CD4-positive, alpha-beta T cell treated with Interleukin-10 for 1 hour (primary cell): Measurements from ENCODE around the gene TSPOAP1.

Experiments used
- DNase-seq: peaks from one replicate; pipeline ENCODE4 v3.0.0-alpha.2; 2020

Gene TSPOAP1

DNA sequence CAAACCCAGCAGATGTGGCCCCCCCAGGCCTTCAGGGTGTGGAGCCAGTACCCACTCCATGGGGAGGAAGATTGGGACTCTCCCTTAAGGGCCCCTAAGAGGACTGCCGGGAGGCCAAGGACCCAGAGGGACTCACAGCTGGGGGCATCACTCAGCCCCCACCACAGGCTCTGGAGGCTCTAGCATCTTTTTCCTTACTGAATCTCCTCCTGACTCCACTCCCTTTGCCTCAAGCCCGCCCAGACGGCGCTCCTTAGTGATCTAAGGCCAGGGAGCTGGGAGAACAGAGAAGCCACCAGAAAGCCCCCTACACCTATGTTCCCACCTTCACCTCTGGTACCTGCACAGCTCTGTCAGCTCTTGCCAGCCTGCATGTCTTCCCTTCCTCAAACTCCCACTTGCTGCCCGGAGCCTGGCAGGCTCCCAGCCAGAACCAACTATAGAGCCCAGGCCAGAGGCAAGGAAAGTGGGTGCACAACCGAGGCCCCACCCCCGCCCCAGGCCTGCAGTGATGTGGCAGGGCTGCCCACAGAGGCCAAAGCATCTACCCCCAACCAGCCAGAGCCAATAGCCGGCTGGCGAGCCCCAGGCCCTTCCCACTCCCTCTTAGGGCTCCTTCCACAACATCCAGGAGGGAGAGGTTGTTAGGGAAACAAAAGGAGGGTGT, 25.5 kb downstream of the TSPOAP1 start:
- DNase-seq: no peak

DNA sequence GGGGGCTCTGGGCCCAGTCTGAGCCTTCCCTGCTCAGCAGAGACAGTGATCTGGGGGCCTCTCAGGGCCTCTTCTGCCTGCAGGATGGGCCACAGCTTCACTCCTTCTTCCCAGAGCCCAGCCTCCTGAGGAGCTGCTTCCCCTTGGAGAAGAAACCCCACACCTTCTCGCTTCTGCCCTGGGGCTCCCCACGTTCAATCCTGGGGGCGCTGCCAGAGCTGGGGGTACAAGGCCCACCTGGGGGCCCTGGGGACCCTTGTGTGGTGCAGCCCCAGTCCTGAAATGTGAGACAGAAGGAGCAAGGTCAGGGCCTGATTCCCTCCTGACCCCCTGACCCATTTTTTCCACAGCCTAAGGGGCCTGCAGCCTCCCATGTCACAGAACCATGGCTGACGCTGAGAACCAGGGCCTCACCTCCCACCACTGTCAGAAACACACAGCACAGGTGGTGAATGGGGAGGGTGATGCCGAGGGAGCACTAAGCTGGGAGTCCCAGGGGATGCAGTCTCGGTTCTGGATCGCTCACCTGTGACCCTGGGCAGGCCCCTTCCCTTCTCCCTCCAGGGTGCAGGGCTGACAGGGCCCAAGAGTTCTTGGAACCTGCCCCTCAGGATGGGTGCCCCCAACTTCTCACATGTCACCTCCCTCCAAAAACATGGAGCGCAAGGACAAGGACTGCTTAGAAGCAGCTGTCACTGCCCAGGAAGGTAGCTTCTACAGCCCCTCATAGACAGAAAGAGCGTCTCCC, 26.2 kb downstream of the TSPOAP1 start:
- no peak for DNase-seq

DNA sequence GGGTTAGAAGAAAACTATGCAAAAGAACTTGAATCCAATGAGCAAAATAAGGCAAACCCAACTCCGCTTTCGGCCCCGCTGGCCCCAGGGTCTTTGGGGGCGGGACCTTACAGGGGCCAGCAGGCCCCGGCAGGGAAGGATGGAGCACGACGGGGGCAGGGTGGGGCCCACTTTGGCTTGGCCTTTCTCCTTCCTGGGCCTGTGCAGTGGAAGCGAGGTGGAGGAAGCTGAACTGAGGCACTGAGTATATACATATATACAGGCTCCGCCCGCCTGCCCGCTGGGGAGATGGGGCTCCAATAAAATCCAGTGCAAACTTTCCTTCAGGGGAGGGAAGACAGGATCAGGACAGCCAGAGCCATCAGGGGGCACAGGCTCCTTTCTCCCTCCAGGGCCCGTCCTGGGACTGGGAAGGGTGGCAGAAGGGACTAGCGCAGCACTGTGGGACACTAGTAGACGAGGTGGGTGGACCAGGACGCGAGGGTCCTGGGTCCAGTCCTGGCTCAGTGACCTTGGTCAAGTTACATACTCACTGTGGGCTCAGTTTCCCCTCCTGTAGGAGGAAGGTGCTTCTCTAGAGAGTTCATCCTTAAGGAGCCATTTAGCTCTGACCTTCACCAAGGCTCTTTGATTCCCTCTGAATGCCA, 27.0 kb downstream of the TSPOAP1 start:
- DNase-seq: no peak

DNA sequence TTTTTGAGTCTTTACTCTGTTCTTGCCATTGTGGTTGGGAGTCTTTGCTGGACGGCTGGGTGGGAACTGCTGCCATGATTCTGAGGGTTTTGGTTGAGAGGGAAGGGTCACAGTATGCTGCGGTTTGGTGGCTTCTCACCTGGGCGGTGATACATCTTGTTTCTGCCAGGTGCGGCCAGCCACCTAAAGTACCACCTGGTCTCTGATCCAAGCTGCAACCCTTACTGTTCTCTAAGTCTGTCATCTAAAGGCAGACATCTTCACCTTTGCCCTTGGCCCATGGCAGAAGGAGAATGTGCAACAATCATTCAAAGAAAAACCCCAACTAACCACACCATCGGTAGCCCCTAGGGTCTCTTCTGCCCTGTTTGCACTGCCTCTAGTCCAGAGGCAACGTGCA, 28.3 kb downstream of the TSPOAP1 start:
- no peak for DNase-seq

DNA sequence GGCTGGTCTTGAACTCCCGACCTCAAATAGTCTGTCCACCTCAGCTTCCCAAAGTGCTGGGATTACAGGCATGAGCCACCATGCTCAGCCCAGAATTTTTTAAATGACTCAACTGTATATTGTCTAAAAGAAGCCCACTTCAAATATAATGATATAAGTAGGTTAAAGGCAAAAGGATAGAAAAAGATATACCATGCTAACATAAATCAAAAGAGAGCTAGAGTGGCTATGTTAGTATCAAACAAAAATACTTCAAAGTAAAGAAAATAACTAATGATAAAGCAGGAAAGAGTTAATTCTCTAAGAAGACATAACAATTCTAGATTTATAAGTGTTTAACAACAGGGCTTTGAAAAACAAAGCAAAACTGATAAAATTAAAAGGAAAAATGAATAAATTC, 34.6 kb downstream of the TSPOAP1 start:
- no peak for DNase-seq

DNA sequence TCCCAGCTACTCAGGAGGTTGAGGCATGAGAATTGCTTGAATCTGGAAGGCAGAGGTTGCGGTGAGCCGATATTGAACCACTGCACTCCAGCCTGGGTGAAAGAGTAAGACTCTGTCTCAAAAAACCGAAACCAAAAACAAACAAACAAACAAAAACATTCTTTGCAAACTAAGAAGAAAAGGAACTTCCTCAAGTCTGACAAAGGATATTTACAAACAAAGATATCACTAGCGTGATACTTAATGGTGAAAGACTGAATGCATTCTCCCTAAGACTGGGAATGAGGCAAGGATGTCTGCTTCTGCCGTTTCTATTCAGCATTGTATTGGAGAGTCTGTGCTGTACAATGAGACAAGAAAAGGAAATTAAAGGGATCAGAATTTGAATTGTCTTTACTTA, 37.3 kb downstream of the TSPOAP1 start:
- no peak for DNase-seq

DNA sequence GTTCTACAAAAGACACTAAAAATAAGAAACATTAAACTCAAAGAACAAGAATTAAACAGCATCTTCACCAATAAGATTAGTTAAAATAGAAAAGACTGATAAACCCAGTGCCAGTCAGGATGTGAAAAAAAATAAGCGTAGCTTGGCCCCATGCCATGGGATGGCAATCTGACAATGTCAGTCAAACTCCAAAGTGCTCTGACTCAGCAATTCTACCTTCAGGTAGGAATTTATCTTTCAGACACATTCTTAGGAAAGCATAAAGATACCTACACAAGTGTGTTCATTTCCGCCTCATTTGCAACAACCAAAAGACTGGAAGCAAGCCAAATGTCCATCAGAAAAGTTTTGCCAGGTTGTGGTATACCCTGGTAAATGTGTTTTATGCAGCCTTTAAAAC, 38.7 kb downstream of the TSPOAP1 start:
- DNase-seq: no peak

DNA sequence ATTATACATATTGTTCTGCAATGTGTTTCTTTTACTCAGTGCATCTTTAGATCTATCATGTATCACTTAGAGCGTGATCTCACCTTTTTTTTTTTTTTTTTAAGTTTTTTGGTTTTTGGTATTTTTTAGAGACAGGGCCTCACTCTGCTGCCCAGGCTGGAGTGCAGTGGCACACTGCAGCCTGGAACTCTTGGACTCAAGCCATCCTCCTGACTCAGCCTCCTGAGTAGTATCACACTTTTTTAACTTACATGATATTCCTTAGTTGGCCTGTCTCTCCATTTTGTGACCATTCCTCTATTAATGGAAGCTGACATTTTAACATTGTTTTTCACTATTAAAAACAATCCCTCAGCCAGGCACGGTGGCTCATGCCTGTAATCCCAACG, 43.2 kb downstream of the TSPOAP1 start:
- DNase-seq: no peak

DNA sequence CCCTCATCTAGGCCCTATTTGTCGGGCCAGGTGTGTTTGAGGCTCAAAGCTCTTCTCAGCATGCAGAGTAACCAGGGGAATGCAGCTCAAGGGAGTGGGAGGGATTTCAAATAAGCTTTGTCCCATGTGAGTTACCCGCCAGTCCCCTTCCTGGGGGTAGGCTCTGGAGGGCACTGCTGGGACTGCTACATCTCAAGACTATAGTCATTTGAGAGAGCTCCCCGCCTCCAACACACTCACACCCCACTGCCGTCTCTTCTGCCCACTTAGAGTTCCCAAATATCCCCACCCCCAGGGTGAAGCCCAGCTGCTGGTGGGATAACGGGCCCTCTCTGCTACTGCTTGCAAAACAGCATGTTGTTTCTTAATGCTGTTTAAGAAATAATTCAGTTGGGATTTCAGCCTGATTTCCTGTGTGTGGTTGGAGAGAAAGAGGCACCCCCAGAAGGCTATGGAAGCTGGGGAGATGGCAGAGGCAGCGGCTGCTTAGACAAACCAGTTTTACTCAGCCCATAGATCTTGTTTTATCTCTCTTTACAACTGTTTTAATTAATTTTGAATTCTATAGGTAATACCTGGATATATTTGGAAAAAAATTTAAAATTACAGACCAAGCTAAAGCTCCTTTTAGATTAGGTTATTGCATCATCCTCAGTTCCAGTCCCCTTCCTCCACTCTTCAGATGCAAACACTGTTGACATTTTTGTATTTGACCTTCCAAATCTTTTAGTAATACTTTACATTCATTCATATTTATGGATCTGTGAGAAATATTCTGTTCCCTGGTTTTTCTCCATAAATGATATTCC, 43.8 kb downstream of the TSPOAP1 start:
- no peak for DNase-seq

DNA sequence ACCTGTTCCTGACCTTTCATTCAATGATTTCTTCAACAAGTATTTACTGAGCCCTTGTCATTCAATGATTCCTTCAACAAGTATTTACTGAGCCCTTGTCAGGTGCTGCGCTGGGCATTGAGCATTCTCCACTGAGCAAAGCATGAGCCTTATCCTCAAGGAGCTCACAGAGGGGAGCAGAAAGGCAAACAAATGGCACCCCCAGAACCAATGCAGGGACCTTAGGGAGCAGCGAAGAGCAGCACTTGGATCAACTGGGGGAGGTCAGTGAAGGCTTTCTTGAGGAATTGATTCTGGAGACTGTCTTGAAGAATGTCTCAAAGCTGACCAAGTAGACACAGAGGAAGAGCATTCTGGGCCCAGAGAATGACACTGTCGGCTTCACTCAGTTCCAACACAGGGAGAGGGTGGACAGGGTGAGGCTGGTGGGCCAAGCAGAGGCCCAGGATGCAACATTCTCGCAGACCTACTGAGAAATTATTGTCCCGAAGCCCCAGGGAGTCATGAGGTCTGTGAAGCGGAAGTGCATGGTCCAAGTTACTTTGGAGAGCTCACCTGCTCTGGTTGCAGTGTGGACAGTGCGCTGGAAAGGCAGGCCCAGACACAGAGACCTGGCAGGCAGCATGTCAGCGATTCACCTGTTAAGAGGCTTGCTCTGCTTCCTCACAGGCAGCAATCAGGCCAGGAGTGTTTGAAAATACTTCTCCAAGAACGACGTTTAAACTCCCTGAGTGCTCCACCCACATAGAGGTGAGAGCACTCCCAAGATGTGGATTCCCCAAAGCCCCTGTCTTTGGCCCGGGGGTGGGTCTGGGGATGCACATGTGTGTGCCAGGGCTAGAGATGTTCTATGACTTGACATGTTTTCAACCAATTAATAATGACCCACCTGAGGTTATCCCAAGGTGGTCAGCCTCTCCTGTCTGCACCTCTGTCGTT, 44.7 kb downstream of the TSPOAP1 start:
- DNase-seq: no peak

DNA sequence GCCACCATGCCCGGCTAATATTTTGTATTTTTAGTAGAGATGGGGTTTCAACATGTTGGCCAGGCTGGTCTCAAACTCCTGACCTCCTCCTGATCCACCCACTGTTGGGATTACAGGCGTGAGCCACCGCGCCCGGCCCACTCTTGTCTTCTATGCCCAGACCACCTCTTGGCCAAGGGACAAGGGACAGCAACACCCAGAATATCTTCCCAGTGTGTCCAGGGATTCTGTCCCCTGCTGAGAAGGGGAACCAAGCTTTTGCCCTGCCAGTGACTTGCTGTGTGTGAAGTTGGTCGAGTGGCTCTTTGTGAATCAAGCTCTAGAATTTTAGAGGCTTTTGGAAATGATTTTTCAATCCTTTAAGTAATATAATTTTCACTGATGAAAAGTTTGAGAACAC, 46.2 kb downstream of the TSPOAP1 start:
- no peak for DNase-seq

DNA sequence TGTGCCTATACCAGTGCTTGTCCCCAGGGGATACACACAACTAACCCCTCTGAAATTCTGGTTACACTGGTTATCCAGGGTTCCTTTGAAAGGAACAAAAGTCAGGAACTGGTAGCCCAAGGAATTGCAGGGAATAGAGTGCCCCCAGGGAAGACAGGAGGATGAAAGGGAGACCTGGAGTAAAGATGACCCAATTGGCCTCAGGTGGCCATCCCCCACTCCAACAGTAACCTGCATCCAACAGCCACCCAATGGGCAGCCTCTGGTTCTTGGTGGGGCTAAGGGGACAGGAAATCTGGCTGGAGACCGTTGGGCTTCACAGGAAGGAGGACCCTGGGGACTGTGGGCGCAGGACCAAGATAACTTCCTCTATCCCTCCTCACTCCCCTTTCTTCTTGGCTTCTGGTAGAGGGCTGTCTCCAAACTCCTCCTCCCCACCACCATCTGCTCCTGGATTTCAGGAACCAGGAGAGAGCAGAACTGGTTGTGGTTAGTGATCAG, 47.0 kb downstream of the TSPOAP1 start:
- DNase-seq: no peak

DNA sequence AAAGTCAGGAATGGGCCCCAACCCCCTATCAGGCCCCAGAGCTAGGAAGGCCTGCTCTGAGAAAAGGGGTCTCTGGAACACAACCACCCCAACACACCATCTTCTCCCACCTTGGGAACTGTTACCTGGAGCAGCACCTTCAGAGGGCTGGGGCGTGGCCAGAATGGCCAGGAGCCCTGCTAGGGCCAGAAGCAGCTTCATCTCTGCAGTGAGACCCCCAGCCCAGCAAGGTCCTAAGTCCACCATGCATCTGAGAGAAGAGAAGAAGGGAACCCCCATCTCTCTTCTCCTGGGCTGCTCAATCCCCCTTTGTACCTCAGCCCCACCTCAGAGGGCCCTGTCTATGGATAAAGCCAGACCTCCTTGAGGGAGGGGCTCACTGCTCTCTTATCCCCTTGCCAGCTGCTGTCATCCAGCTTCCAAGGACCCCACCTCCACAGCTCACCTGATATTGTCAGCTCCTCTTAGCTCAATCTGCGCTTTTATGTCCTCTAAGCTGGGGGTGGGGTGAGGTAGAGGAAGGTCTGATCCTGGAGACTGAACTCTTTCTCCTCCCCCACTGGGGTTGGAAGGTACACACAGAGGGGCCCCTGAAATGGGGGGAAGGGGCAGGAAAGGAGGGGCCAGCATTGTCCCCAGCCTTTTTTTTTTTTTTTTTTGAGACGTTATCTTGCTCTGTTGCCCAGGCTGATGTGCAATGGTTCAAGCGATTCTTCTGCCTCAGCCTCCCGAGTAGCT, 47.9 kb downstream of the TSPOAP1 start, which contains the start of gene MPO:
MPO (minus strand) TSS at position 456 of the 738 bp plus-strand sequence; CDS start at position 279, 177 bp downstream.
- DNase-seq: no peak

DNA sequence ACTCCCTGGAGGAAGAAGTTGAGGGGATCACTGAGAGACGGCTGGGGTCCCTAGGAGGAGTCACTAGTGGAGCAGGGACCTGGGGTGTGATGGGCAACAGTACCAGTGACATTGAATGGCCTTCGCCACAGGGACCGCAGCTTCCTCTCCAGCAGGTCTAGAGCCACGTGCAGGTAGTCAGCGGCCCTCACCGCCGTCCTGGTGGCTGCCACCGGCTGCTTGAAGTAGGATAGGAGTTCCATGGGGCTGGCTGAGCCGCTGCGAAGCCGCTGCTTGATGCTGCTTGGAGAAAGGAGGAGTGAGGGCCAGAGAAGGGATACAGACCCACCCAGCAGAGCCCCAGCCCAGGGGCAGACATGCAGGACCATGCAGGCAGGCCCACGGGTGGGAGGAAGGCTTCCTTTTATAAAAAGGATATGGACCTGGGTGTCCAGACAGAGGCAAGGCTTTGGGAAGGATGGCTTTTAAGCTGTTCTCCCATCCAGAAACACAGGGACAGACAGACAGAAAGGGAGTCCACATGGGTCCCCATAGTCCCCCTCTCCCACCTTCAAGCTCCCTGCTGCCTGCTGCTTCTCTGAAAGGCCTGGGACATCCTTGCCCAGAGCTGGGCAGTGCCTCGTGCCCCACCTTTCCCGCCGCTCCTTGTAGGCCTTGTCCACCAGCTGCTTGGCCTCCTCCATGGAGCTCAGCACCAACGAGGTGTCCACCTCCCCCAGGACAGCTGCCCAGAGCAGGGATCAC, 48.7 kb downstream of the TSPOAP1 start:
- no peak for DNase-seq

DNA sequence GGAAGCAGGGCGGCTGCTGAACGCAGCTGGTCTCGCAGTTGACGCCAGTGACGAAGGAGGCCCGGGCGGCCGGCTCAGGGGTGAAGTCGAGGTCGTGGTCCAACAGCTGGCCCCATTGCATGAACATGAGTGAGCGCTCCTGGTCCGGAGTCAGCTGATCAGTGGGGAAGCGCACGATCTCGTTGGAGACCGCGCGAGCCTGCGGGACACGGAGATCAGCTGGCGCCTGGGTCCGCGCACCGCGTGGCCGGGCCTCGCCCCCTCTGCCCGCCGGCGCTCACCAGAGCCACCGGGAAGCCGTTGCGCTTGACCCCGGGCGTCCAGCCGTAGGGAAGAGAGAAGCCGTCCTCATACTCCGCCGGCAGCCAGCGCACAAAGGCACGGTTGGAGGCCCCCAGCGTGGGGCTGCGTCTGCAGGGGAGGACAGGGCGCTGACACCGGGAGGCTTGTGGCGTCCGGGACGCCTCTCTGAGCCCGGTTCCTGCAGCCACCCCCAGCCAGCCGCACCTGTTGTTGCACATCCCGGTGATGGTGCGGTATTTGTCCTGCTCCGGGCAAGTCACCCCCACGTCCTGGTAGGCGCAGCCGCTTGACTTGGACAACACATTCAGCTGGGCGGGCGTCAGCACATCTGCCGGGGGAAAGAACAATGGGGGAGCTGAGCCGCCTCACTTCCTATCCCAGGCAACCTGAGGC, 49.4 kb downstream of the TSPOAP1 start:
- no peak for DNase-seq

DNA sequence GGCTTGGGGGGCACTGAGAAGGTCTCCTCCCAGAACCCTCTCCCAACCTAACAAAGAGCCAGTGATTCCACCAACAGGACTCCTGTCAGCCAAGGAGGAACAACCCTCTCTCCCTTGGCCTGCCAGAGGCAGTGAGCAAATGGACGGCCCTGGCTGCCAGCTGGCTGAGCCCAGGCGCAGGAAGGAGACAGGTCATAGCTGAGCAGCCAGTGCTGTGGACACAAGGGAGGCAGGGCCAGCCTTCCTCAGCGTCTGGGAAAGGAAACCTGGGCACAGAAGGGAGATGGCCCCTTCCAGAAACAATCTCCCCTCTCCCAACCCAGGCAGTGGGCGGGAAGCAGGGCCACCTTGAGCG, 50.0 kb downstream of the TSPOAP1 start:
- DNase-seq: no peak

DNA sequence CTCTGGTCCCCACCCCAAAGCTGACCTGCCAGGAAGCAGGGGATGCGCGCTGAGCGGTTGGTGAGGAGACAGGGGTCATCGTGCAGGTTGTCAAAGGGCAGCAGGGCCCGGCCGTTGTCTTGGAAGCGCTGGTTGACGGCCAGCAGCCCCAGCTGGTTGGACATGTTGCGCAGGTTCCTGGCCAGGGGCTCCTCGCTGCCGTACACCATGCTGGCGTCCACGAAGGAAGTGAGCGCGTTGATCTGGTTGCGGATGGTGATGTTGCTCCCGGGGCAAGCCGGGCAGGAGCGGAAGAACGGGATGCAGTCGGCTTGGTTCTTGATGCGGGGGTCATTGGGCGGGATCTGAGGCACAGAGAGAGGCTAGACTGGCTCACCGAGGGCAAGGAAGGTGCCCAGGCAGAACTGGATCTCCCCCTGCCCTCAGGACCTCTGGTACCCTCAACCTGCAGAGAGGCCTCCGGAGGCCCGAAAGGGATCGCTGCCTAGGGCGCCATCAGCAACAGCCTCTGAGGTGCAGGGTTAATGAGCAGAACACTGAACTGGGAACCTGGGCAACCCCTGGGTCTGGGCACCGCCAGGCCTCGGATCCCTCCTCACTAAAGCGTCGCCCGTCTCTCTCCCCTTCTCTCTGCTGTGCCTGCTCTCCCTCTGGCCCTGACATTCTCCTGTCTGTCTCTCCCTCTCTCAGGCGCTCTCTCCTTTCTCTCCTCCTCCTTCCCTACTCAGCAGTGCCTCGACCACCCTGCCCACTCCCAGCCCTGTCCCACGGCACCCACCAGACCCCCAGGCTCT, 50.6 kb downstream of the TSPOAP1 start:
- DNase-seq: no peak

DNA sequence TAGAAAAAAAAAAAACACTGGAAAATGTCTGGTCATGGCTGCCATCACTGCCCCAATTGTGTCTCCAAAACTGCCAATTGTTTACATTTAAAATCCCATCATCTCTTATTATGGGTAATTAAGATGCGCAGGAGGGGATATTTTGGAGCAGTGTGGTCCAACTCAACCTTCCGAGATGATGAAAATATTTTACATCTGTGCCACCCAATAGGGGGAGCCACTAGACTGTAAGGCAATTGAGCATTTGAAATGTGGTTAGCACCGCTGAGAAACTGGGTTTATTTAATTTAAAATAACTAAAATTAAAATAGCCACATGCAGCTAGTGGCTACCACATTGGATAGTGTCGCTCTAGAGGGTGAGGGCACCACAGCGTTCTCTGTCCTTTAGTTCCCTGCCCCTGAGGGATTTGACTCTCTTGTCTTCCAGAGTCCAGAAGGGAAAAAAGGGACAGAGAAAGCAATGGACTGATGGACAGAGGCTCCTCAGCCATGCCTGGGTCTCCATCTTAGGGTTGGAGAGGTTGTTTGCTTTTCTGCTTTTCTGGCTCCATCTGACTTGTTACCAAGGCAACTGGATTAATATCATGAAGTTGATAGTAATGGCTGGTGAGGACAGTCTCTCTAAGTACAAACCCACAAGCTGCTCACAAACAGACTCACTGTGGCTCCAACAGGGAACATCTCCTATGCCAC, 51.3 kb downstream of the TSPOAP1 start:
- peak; percentile 40 for DNase-seq
